ENCODE measurements around the gene PCIF1.
A peak's percentile ranks its signal among the peaks of the same experiment; 100 is the strongest.
"Not testable (repeated sequence)": the region's sequence is repeated elsewhere in the genome, so short reads cannot be mapped to it uniquely, and the experiment has no call there.

The PCIF1 gene

DNA sequence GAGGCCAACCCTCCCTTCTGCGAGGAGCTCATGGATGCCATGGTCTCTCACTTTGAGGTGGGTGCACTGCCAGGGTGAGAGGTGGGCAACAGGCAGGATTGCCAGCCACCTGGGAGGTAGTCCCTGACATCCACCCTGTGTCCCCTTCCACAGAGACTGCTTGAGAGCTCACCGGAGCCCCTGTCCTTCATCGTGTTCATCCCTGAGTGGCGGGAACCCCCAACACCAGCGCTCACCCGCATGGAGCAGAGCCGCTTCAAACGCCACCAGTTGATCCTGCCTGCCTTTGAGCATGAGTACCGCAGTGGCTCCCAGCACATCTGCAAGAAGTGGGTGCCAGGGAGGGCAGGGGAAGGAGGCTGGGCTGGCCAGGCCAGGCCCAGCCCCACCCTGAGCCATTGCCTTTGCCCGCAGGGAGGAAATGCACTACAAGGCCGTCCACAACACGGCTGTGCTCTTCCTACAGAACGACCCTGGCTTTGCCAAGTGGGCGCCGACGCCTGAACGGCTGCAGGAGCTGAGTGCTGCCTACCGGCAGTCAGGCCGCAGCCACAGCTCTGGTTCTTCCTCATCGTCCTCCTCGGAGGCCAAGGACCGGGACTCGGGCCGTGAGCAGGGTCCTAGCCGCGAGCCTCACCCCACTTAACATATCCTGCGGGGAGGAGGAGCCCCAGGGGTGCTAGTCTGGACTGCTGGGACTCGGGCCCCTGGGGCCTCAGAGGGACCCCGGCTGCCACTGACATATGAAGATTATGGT, 12.8 kb downstream of the PCIF1 start:
- DNase-seq (ENCODE audit: low read depth): no peak

DNA sequence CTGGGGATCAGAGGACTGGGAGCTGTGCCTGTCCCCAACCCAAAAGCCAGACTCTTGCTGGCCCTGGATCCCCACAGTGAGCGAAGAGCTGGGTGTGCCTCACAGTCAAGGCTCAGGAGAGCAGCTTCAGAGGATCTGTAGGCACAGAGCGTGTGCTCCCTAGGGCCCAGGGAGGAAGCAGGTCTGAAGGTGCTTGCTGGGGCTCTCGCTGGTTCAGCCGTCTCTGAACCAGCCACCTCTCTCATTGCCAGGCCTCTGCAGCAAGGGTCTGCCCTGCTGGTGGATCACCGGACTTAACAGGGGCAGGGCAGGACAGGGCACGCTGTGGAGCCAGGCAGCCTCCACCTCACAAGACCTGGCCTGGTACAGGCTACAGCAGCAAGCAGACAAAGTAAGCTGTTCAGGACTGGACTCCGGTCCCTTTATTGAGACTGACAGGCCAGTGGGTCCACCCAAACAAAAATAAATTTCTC, 13.8 kb downstream of the PCIF1 start:
- no peak for DNase-seq (ENCODE audit: low read depth)

DNA sequence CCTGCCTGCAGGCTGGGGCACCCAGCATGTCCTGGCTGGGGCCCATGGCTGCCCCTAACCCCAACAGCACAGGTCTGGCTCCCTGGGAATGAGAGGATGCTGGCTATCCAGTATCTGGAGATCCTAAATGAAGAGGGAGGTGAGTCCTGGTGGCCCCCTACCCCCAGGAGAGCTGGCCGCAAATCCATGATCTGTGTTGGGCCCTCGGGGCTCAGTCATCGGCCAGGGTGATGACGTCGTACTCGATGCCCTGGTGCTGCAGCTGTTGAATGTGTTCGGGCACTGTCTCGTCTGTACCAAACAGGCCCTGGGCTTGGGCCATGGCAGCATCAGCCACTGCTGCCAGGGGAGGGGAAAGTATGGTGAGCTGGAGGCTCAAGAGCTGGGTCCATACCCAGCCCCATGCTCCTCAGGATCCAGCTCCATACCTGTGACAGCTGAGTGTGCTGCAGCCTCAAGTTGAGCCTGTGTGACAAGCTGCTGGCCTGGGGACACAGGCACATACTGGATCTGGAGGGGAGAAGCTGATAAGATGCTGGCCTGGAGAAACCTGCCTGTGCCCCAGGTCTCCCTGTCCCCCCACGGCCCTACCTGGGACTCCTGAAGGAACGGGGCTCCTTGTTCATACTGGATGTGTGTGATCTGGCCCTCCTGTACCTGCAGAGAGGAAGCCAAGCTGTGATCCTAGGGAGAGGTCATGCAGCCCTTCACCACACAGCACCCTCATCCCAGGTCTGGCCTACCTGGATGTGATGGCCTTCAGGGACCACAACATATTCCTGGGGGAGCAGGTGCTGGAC, 14.5 kb downstream of the PCIF1 start:
- no peak for DNase-seq (ENCODE audit: low read depth)

DNA sequence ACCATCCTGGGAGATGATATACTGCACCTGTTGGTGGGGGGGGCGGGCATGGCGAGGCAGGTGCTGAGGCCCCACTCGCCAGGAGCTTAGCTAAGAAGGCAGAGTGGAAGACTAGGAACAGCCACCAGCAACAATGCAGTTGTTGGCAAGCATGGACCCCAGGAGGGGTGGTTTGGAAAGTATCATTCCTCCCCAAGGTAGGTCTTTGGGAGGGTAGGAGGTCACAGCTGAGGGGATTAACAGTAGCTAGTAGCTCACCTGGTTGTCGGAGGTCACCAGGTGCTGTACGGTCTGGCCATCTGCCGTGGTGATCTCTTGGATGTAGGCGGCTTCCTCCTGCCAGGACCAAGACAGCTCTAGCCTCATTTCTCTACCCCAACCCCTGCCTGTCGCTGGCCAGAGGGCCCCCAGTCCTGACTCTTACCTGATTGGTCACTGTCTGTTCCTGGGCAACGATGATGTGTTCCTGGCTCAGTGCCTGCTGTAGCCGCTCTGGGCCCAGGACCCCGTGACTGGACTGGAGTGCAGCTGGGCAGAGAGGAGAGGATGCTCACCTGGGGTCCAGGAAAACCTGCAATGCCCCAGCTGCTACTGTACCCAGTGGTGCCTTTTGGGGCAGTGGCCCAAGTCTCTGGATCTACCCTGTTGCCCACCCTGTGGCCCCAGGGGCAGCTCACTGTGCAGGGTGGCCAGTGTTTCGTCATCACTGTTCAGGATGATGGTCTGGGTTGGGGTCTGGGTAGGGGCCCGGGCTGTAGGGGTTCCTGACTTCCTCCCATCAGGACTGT, 15.3 kb downstream of the PCIF1 start:
- DNase-seq (ENCODE audit: low read depth): no peak

DNA sequence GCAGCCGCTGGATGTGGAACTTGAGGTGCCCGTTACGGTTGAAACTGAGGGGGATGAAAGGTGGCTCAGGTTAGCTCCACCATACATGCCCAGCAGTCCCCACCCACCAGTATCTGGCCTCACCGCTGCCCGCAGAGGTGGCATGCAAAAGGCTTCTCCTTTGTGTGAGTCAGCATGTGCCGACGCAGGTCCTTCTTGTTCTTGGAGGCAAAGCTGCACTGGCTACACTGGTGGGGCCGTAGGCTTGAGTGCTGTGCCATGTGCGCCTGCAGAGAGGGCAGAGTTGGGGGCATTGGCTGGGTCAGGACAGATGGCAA, 15.8 kb downstream of the PCIF1 start:
- no peak for DNase-seq (ENCODE audit: low read depth)

DNA sequence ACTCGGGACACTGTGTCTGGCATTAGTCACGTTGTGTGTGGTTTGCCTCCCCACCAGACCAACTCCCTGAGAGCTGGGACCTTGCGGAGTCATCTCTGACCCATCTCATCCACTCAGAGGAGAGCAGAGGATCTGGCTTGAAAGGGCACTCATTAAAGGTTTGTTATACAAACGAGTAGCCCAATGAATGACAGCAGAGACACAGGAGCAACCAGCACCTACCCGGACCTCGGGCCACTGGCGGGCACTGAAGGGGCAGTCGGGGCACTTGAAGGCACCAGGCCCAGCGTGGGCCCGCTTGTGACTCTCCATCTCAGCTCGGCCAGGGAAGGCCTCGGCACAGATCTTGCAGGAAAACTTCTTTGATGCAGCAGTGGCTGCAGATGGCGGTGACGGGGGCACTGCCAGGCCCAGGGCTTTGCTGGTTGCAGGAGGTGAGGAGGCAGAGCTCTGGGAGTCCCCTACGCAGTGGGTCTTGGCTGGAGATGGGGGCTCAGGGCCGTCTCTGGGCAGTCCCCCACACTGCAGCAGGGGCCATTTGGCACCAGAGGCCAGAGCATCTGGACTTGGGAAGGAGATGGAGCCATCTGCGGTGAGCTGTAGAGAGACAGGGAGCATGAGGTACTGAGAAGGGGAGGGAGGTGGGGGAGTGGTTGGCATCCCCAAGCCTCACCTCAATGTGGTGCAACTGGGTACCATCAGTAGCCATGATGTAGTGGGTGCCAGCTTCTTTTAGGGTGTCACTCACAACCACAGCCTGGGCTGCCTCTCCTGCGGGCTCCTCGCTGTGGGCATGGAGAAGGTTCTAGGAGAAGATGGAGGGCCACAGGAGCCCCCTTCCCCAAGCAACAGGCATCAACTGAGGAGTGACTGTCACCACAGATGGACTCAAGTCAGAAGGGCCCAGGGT, 17.7 kb downstream of the PCIF1 start:
- no peak for DNase-seq (ENCODE audit: low read depth)

DNA sequence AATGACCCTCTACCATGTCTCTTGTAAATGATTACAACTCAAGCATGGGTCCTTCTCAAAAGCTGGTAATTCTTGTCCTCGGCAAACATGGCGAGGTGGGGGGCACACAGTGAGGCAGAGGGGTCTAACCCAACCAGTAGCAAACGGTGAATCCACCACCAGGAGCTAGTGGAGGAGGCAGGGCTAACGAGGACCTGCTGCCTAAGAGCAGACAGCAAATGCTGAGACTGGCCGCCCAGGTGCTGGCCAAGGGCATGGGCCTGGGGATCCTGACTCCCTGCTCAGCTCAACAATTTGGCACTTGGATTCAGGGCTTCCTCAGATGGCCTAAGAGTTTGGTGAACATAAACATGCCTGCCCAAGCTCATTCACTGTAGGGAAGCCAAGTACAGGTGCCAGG, 18.4 kb downstream of the PCIF1 start:
- DNase-seq (ENCODE audit: low read depth): no peak

DNA sequence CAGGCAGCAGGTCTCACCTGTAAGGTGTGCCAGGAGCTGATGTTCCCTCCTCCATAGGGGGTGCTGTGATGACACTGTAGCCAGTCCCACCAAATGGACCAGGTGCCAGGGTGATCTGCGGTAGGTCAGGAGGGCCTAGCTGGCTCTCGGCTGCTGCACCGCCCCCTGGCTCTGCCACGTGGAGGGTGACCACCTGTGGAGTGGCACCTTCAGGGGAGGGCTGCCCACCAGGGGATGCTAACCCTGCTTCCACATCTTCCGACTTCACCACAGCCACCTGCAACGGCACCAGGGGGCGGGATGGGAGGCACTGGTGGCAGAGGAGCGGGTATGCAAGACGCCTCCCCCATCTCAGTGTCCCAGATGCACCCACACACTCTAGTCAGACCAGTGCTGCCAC, 19.2 kb downstream of the PCIF1 start:
- DNase-seq (ENCODE audit: low read depth): no peak

DNA sequence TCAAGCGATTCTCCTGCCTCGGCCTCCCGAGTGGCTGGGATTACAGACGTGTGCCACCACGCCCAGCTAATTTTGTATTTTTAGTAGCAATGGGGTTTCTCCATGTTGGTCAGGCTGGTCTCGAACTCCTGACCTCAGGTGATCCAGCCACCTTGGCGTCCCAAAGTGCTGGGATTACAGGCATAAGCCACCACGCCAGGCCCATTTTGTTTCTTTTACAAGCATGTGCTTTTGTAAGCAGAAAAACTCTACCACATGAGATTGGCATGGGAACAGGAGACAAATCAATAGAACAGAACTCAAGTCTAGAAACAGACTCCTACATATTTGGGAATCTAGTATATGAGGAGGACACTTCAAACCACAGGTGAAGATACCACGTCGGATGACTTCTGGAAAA, 21.8 kb downstream of the PCIF1 start:
- not testable (repeated sequence) for DNase-seq (ENCODE audit: low read depth)

DNA sequence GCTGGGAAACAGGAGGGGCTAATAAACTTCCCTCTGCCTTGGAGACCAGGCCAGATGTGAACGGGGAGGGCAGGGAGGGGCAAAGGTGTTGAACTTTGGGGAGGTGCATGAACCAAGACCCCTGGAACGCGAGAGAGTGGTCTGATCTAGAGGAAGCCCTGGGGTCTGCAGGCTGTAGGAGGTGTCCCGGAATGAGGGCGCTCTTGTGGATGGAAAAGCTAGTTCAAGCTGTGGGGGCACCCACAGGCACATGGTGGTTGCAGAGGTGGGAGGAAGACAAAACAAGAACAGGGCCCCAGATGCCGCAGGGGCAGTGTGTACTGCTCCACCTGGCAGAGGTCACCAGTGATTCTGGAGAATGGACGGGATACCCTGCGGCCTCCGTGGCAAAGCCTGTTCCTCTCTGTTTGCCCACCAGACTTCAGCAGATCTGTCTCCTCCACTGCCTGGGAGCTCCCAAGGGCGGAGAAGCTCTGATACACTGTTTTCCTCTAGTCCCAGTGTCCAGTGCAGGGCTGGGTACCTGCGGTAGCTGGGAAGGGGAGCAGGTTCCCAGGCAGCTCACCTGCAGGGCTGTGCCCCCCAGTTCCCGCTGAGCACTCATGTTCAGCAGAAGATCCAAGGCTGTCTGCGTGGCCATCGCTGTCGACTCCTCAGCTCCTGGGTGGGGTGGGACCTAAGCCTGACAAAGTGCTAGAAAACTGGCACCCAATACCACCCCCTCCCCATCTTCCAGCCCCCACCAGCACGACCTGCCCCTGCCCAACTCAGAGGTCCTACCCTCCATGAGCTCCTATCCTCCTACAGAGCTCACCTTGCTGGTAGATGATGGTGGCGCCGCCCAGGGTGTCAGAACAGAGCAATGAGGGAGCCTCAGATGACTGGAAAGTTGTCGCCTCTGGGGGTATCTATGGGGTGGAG, 22.8 kb downstream of the PCIF1 start:
- DNase-seq (ENCODE audit: low read depth): no peak

DNA sequence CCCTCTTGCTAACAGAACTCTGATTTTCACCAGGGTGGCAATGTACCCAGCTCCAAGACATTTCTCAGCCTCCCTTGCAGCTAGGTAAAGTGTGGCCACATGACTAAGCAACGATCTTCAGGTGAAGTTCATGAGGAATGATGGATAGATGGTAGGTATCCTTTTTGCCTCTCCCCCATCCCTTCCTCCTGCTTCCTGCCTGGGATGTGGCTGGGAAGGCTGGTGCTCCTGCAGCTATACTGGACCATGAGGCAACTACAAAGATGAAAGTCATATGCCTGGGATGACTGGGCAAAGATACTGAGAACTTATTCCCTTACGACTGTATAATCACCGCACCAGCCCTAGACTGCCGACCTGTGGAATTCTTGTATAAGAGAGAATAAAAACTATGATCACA, 24.1 kb downstream of the PCIF1 start:
- no peak for DNase-seq (ENCODE audit: low read depth)

DNA sequence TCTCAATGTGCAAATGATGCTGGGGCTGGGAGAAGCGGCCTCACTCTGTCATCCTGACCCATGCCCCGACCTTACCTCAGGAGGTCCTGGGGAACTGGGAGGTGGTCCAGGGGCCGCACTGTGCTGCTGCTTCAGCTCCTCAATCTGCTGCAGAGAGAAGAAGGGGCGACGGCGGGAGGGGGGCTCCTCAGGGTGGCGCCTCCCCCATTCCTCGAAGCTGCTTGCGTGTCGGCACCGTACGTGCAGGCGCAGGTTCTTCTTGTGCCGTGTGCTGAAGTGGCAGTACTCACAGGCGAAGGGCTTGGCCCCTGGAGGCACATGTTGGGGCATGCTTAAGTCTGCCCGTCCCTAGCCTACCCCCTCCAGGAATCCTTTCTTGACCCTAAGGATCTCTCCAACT, 24.6 kb downstream of the PCIF1 start:
- DNase-seq (ENCODE audit: low read depth): no peak

DNA sequence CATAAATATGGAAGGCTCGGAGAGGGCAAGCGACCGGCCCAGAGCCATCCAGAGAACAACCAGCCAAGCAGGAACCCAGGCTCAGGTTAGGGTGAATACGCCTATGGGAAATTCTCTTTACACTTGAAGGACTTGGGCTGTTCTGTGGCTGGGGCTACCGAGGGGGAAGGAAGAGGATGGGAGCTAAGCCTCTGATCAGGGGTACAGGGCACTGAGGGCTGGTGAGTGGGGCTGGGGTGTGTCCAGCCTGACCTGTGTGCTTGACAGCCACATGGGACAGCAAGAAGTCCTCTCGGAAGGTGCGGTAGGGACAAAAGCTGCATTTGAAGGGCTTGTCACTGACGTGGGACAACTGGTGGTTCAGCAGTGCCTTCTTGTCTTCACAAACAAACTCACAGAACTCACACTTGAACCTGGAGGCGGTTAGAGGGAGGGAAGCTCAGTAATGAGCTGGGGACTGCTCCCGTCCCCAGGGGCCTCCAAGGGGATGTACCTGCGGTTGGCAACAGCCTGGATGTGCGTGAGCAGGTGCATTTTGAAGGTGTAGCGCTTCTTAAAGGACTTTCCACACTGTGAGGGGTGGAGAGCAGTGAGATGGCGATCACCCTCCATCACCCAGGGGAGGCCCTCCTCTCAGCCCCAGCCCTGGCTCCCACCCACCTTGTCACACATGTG, 25.6 kb downstream of the PCIF1 start:
- no peak for DNase-seq (ENCODE audit: low read depth)

DNA sequence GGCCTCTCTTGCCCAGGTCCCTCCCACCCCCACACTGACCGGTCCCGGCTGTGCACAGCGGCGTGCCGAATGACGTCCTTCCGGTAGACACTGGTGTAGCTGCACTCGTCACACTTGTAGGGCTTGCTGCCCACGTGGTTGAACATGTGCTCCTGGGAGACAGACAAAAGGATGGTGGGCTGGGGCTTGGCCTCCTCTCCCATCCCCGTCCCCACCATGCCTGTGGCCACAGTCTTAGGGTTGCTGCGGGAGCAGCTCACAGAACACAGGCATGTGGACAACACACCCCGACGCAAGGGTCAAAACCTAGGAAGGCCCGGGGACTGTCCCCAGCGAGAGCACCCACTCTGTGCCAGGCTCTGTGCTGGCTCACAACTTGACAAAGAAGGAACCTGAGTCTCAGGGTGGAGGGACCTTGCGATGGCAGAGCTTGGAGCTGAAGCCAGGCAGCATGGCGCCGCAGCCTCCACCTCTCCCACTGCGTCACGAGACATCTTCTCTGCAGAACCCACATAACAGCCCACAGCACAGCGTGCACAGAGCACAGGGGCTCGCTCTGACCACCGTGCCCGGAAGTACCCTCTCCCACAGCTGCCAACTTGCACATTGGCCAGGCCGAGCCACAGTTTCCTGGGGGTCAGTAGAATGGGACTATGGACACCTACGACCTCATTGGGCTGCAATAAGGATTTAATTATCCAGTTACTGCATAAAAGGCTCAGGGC, 27.7 kb downstream of the PCIF1 start:
- no peak for DNase-seq (ENCODE audit: low read depth)

DNA sequence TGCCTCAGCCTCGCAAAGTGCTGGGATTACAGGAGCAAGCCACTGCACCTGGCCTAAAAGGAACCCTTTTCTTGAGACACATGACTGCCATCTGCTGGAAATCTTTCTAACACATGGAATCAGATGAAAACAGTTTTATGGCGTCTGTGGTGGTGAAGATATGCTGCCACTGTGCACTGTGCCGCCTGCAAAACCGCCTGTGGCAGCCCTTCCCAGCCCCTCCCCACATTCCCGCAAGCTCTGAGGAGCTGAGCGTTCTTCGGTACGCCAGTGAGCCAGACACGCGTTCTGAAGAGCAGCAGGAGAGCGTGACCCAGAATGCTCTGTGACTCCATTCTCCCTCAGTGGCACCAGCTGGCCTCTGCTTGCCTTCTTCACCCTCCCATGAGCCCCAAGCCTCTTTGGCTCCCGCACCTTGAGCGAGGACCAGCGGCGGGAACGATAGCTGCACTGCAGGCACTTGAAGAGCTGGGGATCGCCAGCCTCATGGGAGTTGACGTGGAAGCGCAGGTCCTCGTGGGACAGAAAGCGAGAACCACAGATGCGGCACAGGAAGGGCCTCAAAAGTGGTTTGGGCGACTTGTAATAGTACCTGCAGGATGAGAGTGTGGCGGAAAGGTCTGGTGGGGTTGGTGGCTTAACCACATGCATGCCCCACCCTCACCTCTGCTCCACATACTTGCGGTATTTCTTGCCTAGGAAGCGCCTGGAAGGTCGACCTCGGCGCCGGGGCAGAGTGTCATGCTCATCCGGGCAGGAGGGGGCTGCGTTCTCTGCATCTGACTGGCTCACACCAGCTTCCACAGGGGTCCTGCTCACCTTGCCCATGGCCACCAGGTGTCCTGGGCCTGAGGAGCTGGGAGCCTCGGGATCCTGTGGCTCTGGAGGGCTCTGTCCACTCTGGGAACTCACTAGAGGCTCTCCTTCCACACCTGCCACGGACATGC, 28.8 kb downstream of the PCIF1 start:
- peak; percentile 71 for DNase-seq (ENCODE audit: low read depth)

DNA sequence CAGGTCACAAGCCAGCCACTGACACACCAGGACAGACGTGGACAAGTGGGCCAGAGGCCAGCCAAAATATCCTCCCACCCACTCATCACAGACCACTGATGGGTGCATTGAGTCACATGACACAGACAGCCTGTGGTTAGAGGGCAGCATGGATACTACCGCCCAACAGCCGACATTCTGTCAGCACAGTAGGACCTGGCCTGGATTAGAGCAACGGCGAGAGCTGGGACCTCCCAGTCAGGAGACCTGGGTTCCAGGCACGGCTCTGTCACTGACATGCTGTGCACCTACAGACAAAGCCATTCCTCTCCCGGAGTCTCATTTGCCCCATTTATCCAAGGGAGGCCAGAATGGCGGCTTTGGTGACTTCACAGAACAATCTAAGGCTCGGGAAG, 29.5 kb downstream of the PCIF1 start:
- no peak for DNase-seq (ENCODE audit: low read depth)

DNA sequence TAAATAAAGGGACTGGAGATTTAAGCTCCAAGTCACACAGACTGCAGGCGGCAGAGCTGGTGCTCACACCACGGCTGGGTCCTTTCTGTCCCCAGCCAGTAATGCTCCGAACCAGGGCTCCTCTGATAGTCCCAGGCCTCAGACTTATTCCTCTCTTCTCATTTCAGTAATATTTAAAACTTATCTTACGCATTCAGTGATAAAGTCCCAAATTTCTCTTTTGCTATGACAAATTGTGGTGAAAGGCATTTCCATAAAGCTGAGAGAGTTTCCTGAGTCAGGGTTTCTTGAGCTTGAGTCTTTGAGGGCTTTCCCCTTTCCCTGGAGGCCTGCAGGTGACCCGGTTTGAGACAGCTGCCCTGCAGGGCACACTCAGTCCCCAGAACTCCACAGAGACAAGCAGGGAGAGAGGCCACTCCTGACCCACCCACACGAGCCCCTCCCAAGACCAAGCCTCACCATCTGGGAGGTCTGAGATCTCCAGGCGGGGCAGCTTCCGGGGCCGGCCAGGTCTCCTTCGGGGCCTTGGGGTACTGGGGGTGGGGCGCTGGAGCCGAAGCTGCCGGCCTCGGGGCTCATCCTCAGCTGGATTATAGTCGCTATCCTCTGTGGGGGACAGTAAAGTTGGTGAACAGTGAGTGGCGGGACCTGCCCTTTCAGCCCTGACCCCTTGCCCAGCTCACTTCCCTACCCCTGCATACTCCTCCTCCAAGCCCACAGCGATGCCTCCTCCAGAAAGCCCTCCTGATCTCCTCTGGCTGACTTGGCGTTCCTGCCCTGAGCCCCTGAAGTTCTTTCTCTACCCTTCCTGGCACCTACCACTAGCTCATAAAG, 30.9 kb downstream of the PCIF1 start:
- DNase-seq (ENCODE audit: low read depth): no peak

Data from ELR (cell line).